ENCODE data around the gene FCN1. TPM values are rescaled to one million over a fixed set of nuclear protein-coding genes. Genes with fewer than 3 reads are reported as not detected.

Gene FCN1
- total and polyA plus RNA-seq, 2 of the 8 experiments (the other 6 are each of a cell fraction or from before 2014, with no cell fraction given), result not detected

DNA sequence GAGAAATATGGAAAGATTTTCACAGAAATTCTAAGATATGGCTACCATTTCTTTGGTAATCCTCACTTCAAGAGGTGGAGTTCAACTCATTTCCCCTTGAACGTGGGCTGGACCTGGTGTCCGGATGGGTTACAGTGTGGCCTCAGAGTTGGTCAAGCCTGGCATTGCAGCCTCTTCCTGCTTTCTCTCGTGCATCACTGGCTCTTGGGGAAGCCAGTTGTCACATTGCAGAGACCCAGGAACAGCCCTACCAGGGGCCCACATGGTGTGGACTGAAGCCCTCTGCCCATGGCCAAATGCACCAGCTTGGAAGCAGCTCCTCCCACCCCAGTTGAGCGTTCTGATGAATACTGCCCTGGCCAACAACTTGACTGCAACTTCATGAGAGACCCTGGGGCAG is 47.7 kb upstream of the FCN1 start:
- Histone ChIP-seq H4K20me1 (replicated peaks in 1 of 2; ENCODE audit: control insufficient read depth in 1 of 2, insufficient read depth in 2 of 2, low read length in 2 of 2) (no peaks in the 10 kb centered on the region), H3K27me3 (replicated peaks in 1 of 4; ENCODE audit: control insufficient read depth in 3 of 4, extremely low read depth in 1 of 4, insufficient read depth in 3 of 4, low read length in 3 of 4) (no peaks in the 10 kb centered on the region), H2BK15ac (ENCODE audit: low read length) (no peak overlapping the region), H3K27ac (ENCODE audit: low read depth, low read length) (no peak overlapping the region), H3K56ac (replicated peaks; ENCODE audit: insufficient read length, low read depth, low read length) (no peak overlapping the region), H3K9ac (replicated peaks in 1 of 4; ENCODE audit: extremely low read depth in 1 of 4, low read depth in 3 of 4, low read length in 3 of 4) (no peak overlapping the region), H3K14ac (ENCODE audit: insufficient read length) (no peak overlapping the region), H3K4ac (replicated peaks; ENCODE audit: insufficient read length, low read depth, low read length) (no peak overlapping the region), H3K4me2 (ENCODE audit: insufficient read depth in 1 of 2, low read depth in 2 of 2, low read length in 2 of 2) (no peak overlapping the region), H3K79me1 (ENCODE audit: low read depth, low read length) (no peaks in the 10 kb centered on the region), H3K18ac (ENCODE audit: extremely low read depth, low read length) (no peak overlapping the region), H4K91ac (replicated peaks; ENCODE audit: insufficient read length, low read length) (no peak overlapping the region), H2BK120ac (replicated peaks; ENCODE audit: low read depth, low read length) (no peak overlapping the region), H4K8ac (ENCODE audit: extremely low read depth, insufficient read depth, low read length) (no peak overlapping the region), H3K79me2 (ENCODE audit: control insufficient read depth in 1 of 2, insufficient read depth in 2 of 2, low read length in 2 of 2) (no peaks in the 10 kb centered on the region), H2AK5ac (ENCODE audit: low read depth, low read length) (no peak overlapping the region), H3K4me1 (replicated peaks in 1 of 4; ENCODE audit: control insufficient read depth in 3 of 4, insufficient read depth in 4 of 4, low read length in 3 of 4) (peaks cover 0 to 16% (median 9%) of the 10 kb centered on the region in 4 experiments; a peak in 4 of 7 replicates), H2AFZ (ENCODE audit: low read length) (no peak overlapping the region), H3K36me3 (ENCODE audit: control insufficient read depth in 2 of 4, insufficient read depth in 4 of 4, low read length in 3 of 4) (no peaks in the 10 kb centered on the region), H3K4me3 (ENCODE audit: extremely low read depth in 1 of 4, insufficient read depth in 2 of 4, low read depth in 3 of 4, low read length in 4 of 4) (no peak overlapping the region), H2BK20ac (ENCODE audit: low read length) (no peak overlapping the region), H3K23ac (ENCODE audit: insufficient read length) (no peak overlapping the region), H3K23me2 (ENCODE audit: low read depth, low read length) (no peaks in the 10 kb centered on the region), H3K9me3 (ENCODE audit: insufficient read depth in 2 of 2, low read depth in 1 of 2, low read length in 1 of 2) (no peaks in the 10 kb centered on the region), H2BK5ac (ENCODE audit: low read depth, low read length) (no peak overlapping the region), H2BK12ac (ENCODE audit: low read depth, low read length) (no peak overlapping the region), H4K5ac (ENCODE audit: insufficient read length, low read depth, low read length) (no peak overlapping the region)
- WGBS, 2 experiments (ENCODE audit: extremely low coverage in 1 of 2, insufficient coverage in 1 of 2, insufficient read length in 1 of 2, insufficient replicate concordance in 2 of 2, low coverage in 1 of 2, low lambda C conversion rate in 2 of 2, missing lambda C conversion rate in 1 of 2), result 76% methylated on average over 4 of the region's 4 CpGs; no CpG with 5 or more reads in 1 of the 2 experiments
- FAIRE-seq, result no peak
- ChIA-PET CTCF (ENCODE audit: partially characterized antibody) (interaction anchor here (1.0 to 1.6 kb wide), 2 partner anchors 13 to 18 kb away, joined by 3 to 5 read pairs; no protein-coding TSS in a partner anchor), POLR2A (ENCODE audit: partially characterized antibody) (no interaction called here)
- DNase-seq (ENCODE audit: low read depth in 1 of 2, low spot score in 2 of 2), result no peak
- TF ChIP-seq EP300 (IDR thresholded peaks at IDR 0.05; ENCODE audit: borderline replicate concordance in 1 of 2, low read depth in 2 of 2, low read length in 2 of 2), result no peak

Data from H1 (cell line).